WI38 (cell line): ENCODE measurements around the gene ITGB8.
"Not testable (repeated sequence)": the region's sequence is repeated elsewhere in the genome, so short reads cannot be mapped to it uniquely, and the experiment has no call there.

Experiments used
- H3K4me3 ChIP-seq: 2 replicates; pipeline ENCODE4 v1.5.1; 2011; ENCODE audit warnings: low read depth, mild to moderate bottlenecking, control low read depth, low read length
- TF ChIP-seq, protein P1 (sequence below): IDR thresholded peaks from 2 replicates; pipeline ENCODE4 v1.5.1; 2012; ENCODE audit warnings: low read depth, mild to moderate bottlenecking, control low read depth, low read length

The ITGB8 gene

DNA sequence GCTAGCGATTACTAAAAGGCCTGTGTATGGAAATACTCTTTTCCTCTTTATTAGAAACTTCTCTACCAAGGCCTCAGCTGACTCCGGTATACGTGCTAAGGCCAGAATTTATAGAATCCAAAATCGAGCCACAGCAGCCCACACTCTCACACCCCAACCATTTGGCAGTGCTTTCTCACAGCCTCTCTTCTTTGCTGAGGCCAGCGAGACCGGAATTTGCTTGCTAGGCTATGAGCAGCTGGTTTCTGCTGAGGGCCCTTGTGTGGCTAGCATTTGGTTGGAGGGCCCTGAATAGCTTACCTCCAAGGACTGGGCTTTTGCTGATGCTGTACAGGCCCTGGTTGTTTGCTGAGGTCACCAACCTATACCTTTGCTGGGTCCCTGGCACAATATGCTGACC lies 46.1 kb downstream of the ITGB8 start:
- TF ChIP-seq, protein P1, sequence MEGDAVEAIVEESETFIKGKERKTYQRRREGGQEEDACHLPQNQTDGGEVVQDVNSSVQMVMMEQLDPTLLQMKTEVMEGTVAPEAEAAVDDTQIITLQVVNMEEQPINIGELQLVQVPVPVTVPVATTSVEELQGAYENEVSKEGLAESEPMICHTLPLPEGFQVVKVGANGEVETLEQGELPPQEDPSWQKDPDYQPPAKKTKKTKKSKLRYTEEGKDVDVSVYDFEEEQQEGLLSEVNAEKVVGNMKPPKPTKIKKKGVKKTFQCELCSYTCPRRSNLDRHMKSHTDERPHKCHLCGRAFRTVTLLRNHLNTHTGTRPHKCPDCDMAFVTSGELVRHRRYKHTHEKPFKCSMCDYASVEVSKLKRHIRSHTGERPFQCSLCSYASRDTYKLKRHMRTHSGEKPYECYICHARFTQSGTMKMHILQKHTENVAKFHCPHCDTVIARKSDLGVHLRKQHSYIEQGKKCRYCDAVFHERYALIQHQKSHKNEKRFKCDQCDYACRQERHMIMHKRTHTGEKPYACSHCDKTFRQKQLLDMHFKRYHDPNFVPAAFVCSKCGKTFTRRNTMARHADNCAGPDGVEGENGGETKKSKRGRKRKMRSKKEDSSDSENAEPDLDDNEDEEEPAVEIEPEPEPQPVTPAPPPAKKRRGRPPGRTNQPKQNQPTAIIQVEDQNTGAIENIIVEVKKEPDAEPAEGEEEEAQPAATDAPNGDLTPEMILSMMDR, result no peak
- no peak overlapping the region for H3K4me3 ChIP-seq

DNA sequence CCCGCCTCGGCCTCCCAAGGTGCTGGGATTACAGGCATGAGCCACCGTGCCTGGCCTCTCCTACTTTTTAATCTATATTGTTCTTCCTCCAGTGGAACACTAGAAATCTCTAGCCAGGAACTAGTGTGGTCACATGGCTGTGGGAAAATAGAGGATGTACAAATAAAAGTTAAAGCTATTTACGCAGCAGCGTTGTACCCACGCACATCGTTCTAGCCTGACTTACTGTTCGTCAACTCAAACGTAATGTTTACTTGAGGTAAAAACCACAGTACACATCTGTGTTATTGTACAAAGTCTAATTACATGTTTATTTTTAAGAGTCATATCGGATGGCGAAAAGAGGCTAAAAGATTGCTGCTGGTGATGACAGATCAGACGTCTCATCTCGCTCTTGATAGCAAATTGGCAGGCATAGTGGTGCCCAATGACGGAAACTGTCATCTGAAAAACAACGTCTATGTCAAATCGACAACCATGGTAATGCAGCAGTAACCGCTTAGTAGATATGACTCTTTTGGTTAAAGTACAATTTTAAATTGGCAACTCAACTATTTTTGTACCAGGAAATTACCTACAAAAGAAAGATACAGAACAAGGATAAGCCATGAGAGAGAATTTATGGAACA lies 50.8 kb downstream of the ITGB8 start:
- TF ChIP-seq, protein P1, result no peak
- H3K4me3 ChIP-seq, result no peak overlapping the region

DNA sequence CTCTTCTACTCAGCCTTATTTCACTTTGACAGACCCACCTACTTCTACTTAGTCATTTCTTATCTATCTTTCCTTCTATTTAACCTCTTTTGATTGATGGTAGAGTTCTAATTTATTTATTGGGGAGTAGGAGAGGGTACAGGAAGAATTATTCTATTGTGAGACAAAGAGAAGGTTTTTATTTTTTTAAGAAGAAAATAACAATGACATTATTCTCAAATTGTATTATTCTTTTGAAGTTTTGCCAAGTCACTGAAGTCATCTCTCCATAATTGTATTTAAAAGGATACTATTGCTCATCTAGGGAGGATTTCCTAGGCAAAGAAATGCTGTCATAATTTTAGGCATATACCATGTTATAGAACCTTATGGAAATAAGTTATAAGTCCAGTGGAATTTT lies 52.7 kb downstream of the ITGB8 start:
- TF ChIP-seq, protein P1, result no peak
- no peak overlapping the region for H3K4me3 ChIP-seq

DNA sequence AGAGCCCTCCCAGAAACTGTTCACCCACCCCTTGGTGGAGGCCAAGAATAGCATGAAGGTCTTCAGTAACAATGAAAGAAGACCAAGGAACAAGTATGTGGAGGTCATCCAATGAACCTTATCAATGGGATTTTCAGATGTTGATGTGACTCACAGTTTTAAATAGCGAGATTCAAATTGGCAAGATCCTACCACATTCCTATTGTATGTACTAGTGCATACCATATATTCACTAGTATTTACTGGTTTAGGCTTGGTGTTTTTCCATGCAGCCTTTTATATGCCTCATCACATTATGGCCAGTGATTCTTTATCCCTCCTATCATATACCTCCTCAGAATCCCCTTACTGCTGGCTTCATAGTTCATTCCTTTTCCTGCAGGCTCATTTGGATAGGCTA lies 54.4 kb downstream of the ITGB8 start:
- no peak overlapping the region for H3K4me3 ChIP-seq

DNA sequence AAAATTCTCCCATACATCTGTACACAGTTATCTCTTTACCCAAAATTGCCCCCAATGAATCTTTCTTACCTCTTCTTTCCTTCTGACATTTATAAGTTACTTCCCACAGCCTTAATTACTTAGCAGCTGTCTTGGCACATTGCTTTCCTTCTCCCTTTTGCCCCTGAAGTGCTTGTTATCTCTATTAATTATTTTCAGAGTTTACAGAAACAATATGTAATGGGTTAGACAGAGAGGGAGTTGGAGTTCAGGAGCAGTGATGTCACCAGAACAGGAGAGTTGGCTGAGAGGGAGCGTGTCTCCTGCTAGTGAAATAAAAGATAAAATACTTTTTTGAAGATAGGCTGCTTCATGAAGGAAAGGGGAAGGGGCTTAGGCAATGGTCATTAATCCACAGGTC lies 57.4 kb downstream of the ITGB8 start:
- no peak overlapping the region for H3K4me3 ChIP-seq
- TF ChIP-seq, protein P1, result no peak

More for the DNA sequence above, 54.4 kb downstream of the ITGB8 start:
- TF ChIP-seq, protein P1, result no peak

DNA sequence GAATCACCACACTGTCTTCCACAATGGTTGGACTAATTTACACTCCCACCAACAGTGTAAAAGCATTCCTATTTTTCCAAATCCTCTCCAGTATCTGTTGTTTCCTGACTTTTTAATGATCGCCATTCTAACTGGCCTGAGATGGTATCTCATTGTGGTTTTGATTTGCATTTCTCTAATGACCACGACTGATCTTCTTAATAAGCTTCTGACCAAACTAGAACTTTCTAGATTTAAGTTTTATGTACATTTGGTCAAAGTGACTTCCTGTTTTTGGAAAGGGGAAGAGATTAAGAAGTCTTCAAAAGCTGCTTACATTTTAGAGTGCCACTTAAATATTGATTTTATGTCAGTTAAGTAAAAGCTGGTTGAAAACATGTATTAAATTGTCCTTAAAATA lies 58.5 kb downstream of the ITGB8 start:
- H3K4me3 ChIP-seq, result not testable (repeated sequence)

DNA sequence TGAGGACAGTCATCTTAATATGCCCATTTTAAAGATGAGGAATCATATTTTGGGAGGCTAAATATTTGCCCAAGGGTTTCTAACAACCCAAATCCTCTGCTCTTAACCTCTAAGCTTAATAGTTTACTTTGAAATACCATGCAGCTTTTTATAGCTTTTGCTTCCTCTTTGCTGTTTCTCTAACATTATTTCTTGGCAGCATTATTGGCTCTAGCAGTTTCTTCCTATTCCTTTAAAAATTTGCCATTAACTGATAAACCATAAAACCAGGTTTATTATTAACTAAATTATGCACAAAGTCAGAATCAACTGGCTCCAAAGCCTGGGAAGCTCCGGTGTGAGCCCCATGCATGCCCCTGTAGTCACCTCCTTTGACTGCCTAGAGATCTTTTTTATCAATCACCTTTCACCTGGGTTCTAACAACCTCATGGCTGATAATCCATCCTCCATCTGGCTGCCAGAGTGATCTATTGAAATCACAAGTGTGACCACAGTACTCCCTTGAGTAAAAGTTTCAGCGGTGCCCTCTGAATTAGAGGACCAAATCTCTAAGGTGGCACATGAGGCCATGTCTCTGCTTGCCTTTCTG lies 62.4 kb downstream of the ITGB8 start:
- H3K4me3 ChIP-seq, result no peak overlapping the region
- TF ChIP-seq, protein P1, result no peak

DNA sequence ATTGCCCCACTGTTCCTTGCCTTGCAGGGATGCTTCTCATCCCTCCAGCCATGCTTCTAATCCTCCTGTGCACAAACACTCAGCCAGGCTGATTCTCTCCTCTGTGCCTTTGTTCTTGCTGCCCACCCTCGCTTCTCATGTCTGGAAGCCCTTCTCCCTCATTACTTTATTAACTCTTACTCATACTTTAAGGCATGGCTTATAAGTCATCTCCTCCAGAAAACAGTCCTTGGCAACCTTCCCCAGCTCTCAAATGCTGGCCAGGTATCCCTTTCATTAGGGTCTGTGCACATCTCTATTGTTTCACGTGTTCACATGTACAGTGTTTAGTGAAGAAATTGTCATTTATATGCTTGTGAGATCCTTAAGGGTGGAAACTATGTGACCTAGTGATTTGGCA lies 62.9 kb downstream of the ITGB8 start:
- no peak overlapping the region for H3K4me3 ChIP-seq

More for the DNA sequence above, 62.9 kb downstream of the ITGB8 start:
- TF ChIP-seq, protein P1, result no peak
